Measurements from ENCODE around the gene ANKUB1. TPM values are rescaled to one million over a fixed set of nuclear protein-coding genes. Genes with fewer than 3 reads are reported as not detected.

Gene ANKUB1
- total RNA-seq, 1 donor = not detected

DNA sequence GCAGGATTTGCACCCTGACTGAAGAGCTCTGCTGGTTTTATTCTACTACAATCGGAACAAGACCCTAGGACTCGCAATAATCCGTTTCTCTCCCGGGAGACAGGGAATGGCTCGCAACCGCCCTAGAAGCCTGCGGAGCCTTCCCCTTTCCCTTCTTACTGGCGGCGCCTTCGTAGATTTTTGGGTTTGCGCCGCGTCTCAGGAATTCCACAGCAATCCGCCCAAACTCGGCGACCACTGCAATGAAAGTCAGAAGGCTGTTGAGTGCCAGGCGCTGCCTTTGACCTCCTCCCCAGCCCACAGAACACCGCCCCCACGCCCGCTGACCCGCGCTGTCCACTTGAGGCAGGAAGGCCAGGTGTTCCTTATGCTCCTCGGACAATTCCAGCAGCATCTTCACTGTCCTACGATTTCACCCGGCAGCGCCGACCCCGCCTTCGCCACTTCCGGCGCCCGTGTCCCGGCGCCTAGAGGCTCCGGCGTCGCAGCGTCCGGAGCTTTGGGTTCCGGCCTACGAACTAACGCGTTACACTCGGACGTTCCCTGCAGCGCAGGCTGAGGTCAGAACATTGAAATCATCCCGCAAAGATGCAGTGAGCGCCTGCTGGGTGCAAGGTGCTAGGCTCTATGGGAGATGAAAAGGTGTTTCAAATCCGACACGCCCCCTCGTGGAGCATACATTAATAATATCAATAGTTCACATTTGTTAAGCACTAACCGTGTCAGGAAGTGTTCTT is 40.1 kb downstream of the ANKUB1 start, which contains the start of gene COMMD2:
Gene COMMD2 (minus strand): TSS at position 439 of the 737 bp plus-strand sequence. CDS start 45 bp downstream, at position 394.
- TF ChIP-seq, protein P1, sequence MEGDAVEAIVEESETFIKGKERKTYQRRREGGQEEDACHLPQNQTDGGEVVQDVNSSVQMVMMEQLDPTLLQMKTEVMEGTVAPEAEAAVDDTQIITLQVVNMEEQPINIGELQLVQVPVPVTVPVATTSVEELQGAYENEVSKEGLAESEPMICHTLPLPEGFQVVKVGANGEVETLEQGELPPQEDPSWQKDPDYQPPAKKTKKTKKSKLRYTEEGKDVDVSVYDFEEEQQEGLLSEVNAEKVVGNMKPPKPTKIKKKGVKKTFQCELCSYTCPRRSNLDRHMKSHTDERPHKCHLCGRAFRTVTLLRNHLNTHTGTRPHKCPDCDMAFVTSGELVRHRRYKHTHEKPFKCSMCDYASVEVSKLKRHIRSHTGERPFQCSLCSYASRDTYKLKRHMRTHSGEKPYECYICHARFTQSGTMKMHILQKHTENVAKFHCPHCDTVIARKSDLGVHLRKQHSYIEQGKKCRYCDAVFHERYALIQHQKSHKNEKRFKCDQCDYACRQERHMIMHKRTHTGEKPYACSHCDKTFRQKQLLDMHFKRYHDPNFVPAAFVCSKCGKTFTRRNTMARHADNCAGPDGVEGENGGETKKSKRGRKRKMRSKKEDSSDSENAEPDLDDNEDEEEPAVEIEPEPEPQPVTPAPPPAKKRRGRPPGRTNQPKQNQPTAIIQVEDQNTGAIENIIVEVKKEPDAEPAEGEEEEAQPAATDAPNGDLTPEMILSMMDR (IDR thresholded peaks at IDR 0.05; ENCODE audit: insufficient read depth, low read length) = peak; percentile 32
- peak; percentile 87 for DNase-seq (ENCODE audit: low read depth)
- peak within 1 kb of the TSS; percentile 96 for H3K4me3 ChIP-seq (ENCODE audit: low read depth, low read length)

DNA sequence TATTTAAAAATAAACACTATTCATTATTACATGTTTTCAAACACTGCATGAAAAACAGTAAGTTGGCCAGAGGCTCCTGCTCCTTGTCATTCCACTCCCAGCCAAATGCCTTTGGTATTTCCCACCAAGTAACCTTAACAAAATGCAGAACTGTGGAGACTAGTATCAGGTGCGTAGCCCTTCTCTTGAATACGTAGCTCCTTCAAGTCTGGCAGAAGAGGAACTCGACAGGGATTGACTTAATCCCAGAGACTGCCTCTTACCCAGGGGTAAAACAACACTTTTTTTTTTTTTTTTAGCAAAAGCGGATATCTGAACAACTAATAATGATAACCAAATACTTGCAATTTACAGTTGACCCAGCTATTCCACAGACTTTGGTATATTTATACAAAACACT is 40.8 kb downstream of the ANKUB1 start:
- TF ChIP-seq, protein P1 (IDR thresholded peaks at IDR 0.05; ENCODE audit: insufficient read depth, low read length) = no peak
- H3K4me3 ChIP-seq (ENCODE audit: low read depth, low read length) = peak overlapping the region; percentile 96
- DNase-seq (ENCODE audit: low read depth) = peak; percentile 9

DNA sequence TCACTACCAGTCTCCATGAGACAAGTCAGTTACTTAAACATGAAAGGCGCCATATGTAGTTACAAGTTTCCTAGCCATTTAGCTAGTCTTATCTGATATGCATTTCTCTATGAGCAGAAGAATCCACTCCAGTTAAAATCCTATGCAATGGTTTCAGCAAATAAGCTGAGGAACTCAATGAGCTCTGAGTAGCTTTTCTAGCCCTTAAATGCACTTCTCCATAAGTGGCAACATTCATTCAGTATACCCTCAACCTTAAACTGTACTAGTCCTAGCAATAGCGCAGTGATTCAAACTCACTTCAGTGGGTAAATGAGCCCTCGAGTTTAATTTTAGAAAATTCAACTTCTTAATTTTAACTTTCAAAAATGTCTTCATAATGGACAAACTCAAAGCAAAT is 47.7 kb downstream of the ANKUB1 start:
- TF ChIP-seq, protein P1 (IDR thresholded peaks at IDR 0.05; ENCODE audit: insufficient read depth, low read length) = no peak
- no peak overlapping the region for H3K4me3 ChIP-seq (ENCODE audit: low read depth, low read length)
- no peak for DNase-seq (ENCODE audit: low read depth)

DNA sequence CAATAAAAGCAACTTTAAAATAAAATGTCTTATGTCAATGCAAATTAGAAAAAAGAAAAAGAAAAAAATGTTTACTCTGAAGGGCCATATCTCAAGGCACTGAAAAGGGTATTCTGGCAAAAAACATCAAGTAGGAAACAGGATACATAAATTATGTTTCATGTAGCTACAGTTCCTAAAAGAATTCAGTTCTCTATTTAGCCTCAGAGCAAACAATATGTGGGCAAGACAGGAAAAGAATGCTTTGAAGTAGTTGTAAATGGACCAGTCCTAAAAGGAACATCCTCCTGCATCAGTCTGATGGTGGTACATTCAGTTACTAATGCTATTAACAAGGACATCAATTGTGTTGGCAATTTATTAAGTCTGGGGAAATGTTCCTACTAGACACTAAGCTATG is 48.2 kb downstream of the ANKUB1 start:
- no peak overlapping the region for H3K4me3 ChIP-seq (ENCODE audit: low read depth, low read length)
- TF ChIP-seq, protein P1 (IDR thresholded peaks at IDR 0.05; ENCODE audit: insufficient read depth, low read length) = no peak
- no peak for DNase-seq (ENCODE audit: low read depth)

DNA sequence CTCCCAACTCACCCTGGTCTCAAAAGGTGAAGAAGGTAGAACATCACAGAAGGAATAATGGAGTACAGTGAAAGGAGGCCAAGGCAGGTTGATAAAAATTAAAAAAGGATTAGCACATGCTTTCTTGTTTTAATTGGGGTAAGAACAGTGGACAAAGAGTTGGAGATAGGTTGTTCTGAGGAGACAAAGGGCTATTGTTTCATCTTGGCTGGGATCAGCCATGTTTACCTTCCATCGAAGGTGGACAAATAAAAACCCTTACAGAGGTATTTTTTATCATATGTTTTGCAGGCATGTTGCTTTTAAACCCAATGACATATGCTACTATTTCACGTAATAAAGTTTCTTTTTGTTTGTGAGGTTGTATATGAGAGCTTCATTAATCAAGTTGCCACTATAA is 53.0 kb downstream of the ANKUB1 start:
- TF ChIP-seq, protein P1 (IDR thresholded peaks at IDR 0.05; ENCODE audit: insufficient read depth, low read length) = no peak
- no peak overlapping the region for H3K4me3 ChIP-seq (ENCODE audit: low read depth, low read length)
- no peak for DNase-seq (ENCODE audit: low read depth)

DNA sequence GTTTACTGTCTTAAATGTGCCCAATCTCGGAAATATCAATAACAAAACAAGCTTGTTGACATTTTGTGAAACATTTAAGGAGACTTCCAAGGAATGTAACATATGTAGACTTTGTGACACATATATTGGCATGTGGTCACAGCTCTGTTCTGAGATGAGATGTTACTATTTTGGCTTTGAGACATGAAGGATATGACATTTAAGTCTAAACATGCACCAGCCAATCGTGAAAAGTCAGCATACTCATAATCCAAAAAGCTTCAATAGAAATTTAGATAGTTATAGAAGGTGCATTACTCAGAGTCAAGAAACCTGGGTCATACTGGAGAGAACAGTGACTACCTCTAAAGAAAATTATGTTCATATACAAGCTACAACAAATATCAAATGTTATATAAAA is 53.5 kb downstream of the ANKUB1 start:
- H3K4me3 ChIP-seq (ENCODE audit: low read depth, low read length) = no peak overlapping the region
- no peak for DNase-seq (ENCODE audit: low read depth)
- TF ChIP-seq, protein P1 (IDR thresholded peaks at IDR 0.05; ENCODE audit: insufficient read depth, low read length) = no peak

DNA sequence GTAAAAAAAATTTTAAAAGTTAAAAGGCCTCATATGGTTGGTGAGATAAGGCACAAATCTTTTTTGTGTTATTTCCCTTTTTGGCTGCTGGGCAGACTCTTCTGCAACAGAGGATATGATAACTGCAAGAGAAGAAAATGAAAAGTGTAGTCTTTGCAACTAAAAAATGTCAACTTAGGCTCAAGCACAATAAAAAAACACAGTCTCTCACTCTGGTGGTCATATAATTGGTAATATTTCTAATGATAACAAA is 55.5 kb downstream of the ANKUB1 start:
- no peak overlapping the region for H3K4me3 ChIP-seq (ENCODE audit: low read depth, low read length)
- TF ChIP-seq, protein P1 (IDR thresholded peaks at IDR 0.05; ENCODE audit: insufficient read depth, low read length) = no peak
- peak; percentile 3 for DNase-seq (ENCODE audit: low read depth)
